Cardiac muscle cell (in vitro differentiated cells and primary cell): Measurements from ENCODE around the gene HSPB3. TPM values are rescaled to one million over a fixed set of nuclear protein-coding genes. Genes with fewer than 3 reads are reported as not detected.

Experiments used
- DNase-seq, 2 donors: peaks; one replicate each; pipeline versions ENCODE4 v3.0.0 to v3.0.0-alpha.2; 2010 to 2017; ENCODE audit warnings: low read depth in 1 of 2, low spot score in 1 of 2
- H3K27ac ChIP-seq: fragments of 200-600 bp; sonication (generic); 2 replicates; pipeline ENCODE4 v1.5.1; 2016
- H3K27me3 ChIP-seq: fragments of 200-600 bp; sonication (generic); 2 replicates; pipeline ENCODE4 v1.6.0; 2016; ENCODE audit warnings: control low read depth
- H3K36me3 ChIP-seq: fragments of 200-600 bp; sonication (generic); 2 replicates; pipeline ENCODE4 v1.5.1; 2016; ENCODE audit warnings: control low read depth
- H3K4me1 ChIP-seq: fragments of 200-600 bp; sonication (generic); 2 replicates; pipeline ENCODE4 v1.8.1; 2017; ENCODE audit warnings: low read depth, mild to moderate bottlenecking, mixed run types
- H3K4me3 ChIP-seq: fragments of 200-600 bp; sonication (generic); 2 replicates; pipeline ENCODE4 v1.5.1; 2016; ENCODE audit warnings: mild to moderate bottlenecking
- H3K9me3 ChIP-seq: fragments of 200-600 bp; sonication (generic); 2 replicates; pipeline ENCODE4 v1.5.1; 2017; ENCODE audit warnings: low read depth, mild to moderate bottlenecking, control low read depth
- CTCF ChIP-seq: IDR thresholded peaks from 2 replicates; pipeline ENCODE4 v1.5.1; 2012; ENCODE audit warnings: low read depth, mild to moderate bottlenecking, low read length
- polyA plus RNA-seq: library from polyadenylated mRNA; unstranded; fragments of >200 nt; fragmentation: Nextera tagmentation; extraction: Ambion mirVana; gene quantifications from 2 replicates; pipeline ENCODE4 v1.2.1, GENCODE V29; 2016
- total RNA-seq: library from RNA; depleted of rRNA; stranded (reverse); fragments of >200 nt; gene quantifications from 2 replicates; pipeline ENCODE4 v1.2.3, GENCODE V29; 2016

The HSPB3 gene
- total and polyA plus RNA-seq, 2 experiments from 2014 or later = 45.4 to 57.3 TPM

DNA sequence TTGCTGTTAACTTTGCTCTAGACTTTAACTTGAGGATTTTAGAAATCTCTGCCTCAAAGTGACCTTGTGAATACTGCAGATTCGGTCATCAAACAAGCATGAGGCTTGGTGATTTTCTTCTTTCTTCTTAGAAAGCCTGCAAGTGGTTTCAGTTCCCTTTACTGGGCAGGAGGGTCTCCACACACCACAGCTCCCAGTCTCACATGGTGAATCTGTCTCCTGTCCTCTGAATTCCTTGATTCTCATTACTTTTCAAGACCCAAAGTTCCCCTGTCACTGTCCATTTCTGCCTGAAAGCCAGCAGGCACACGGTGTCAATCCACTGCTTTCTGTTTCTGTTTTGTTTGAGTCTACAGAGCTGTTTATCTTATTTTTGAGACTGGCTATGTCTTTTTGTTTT, 14.1 kb downstream of the HSPB3 start:
- Histone ChIP-seq H3K36me3 (no peaks in the 10 kb centered on the region), H3K27me3 (no peaks in the 10 kb centered on the region), H3K27ac (peak overlapping the region; percentile 72), H3K4me3 (no peak overlapping the region), H3K4me1 (peaks cover 36% of the 10 kb centered on the region), H3K9me3 (no peaks in the 10 kb centered on the region)
- TF ChIP-seq CTCF = no peak
- peak in 1 of 2 donors; percentile 21 for DNase-seq

- Histone ChIP-seq H3K27ac (peak overlapping the region; percentile 72), H3K9me3 (no peaks in the 10 kb centered on the region), H3K4me3 (no peak overlapping the region), H3K36me3 (no peaks in the 10 kb centered on the region), H3K4me1 (peaks cover 36% of the 10 kb centered on the region), H3K27me3 (no peaks in the 10 kb centered on the region)
- peak in 1 of 2 donors; percentile 47 for DNase-seq
- TF ChIP-seq CTCF = no peak
Measured at GRCh38 chr5:54470128-54470527, 14.6 kb downstream of the HSPB3 start.

DNA sequence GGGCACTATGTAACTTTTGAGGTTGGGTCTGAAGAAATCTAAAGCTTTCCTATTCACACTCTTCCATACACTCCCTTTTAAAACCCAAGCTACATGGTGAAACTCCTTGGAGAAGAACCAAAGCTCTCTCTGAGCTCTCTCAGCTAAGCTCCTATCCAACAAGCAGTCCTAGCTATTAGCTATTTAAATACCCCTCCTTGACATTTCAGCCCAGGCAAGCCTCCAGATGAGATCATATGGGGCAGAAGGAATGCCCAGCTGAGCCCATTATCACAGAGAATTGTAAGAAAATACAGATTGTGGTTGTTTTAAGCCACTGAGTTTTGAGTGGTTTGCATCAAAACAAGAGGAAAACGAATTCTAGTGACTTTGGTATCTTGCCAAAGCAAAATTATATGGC, 15.2 kb downstream of the HSPB3 start:
- Histone ChIP-seq H3K27ac (peak overlapping the region; percentile 36), H3K27me3 (no peaks in the 10 kb centered on the region), H3K9me3 (no peaks in the 10 kb centered on the region), H3K4me3 (no peak overlapping the region), H3K36me3 (no peaks in the 10 kb centered on the region), H3K4me1 (peaks cover 36% of the 10 kb centered on the region)
- DNase-seq = peak in 1 of 2 donors; percentile 86
- no peak for TF ChIP-seq CTCF

DNA sequence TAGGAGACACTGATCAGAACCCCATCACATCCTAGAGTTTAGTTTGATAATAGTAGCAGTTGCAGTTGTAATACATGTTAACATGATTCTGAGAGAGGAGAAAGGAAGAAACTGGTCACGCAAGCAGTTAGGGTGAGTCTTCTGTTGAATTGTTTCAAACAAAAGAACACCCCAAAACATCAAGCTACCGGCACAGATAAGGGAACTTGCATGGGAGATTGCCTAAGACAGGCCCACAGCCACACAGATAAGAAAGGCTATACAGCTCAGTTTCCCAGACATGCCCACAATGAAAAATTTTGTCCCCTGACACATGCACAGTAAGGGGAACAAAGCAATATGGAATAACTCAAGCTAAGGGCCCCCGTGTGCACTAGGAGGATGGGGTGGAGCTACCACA, 15.9 kb downstream of the HSPB3 start:
- H3K36me3 ChIP-seq = no peaks in the 10 kb centered on the region
- no peak overlapping the region for H3K27ac ChIP-seq
- H3K4me3 ChIP-seq = no peak overlapping the region
- peaks cover 33% of the 10 kb centered on the region for H3K4me1 ChIP-seq
- H3K9me3 ChIP-seq = no peaks in the 10 kb centered on the region
- no peaks in the 10 kb centered on the region for H3K27me3 ChIP-seq
- DNase-seq = peak in 1 of 2 donors; percentile 6
- no peak for TF ChIP-seq CTCF

DNA sequence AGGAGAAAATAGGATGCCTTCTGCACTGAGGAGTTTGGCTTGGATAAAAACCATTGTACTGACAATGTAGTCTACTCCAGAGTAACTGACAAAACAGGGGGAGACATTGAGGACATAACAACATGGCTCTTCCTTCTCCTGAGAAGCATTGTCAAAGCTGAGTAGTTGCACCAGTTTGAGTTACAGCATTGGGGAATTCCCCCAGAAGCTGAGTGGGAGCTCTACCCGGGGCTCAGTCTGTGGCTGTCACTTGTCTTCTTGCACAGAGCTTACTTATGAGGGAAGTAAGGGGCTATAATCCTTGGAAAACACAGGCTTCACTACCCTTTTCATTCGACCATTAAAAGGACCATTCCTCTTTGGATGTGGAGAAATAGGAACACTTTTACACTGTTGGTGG, 21.2 kb downstream of the HSPB3 start:
- H3K9me3 ChIP-seq = no peaks in the 10 kb centered on the region
- no peaks in the 10 kb centered on the region for H3K4me1 ChIP-seq
- no peak for DNase-seq
- H3K27me3 ChIP-seq = no peaks in the 10 kb centered on the region
- H3K36me3 ChIP-seq = no peaks in the 10 kb centered on the region
- no peak overlapping the region for H3K27ac ChIP-seq
- TF ChIP-seq CTCF = no peak
- H3K4me3 ChIP-seq = no peak overlapping the region

- Histone ChIP-seq H3K9me3 (no peaks in the 10 kb centered on the region), H3K4me3 (no peak overlapping the region), H3K27ac (no peak overlapping the region), H3K36me3 (no peaks in the 10 kb centered on the region), H3K27me3 (no peaks in the 10 kb centered on the region), H3K4me1 (no peaks in the 10 kb centered on the region)
- DNase-seq = no peak
- no peak for TF ChIP-seq CTCF
Measured at GRCh38 chr5:54477941-54478478, 22.5 kb downstream of the HSPB3 start.
